ENCODE data around the gene OTOA.
"Not testable (repeated sequence)": the region's sequence is repeated elsewhere in the genome, so short reads cannot be mapped to it uniquely, and the experiment has no call there.

OTOA gene

GRCh38 chr16:21720533-21720932, 56.8 kb downstream of the OTOA start:
- DNase-seq (ENCODE audit: extremely low read depth, low read depth) = no peak
- H3K4me3 ChIP-seq (replicated peaks; ENCODE audit: low read depth, low read length) = no peak overlapping the region
- no peak for TF ChIP-seq CTCF (IDR thresholded peaks at IDR 0.05; ENCODE audit: low read depth, low read length, missing control alignments)

GRCh38 chr16:21722771-21723455, 59.1 kb downstream of the OTOA start:
- H3K4me3 ChIP-seq (replicated peaks; ENCODE audit: low read depth, low read length) = no peak overlapping the region
- DNase-seq (ENCODE audit: extremely low read depth, low read depth) = no peak
- no peak for TF ChIP-seq CTCF (IDR thresholded peaks at IDR 0.05; ENCODE audit: low read depth, low read length, missing control alignments)

GRCh38 chr16:21723532-21723931, 59.8 kb downstream of the OTOA start:
- DNase-seq (ENCODE audit: extremely low read depth, low read depth) = no peak
- TF ChIP-seq CTCF (IDR thresholded peaks at IDR 0.05; ENCODE audit: low read depth, low read length, missing control alignments) = no peak
- H3K4me3 ChIP-seq (replicated peaks; ENCODE audit: low read depth, low read length) = no peak overlapping the region

GRCh38 chr16:21727344-21727743, 63.6 kb downstream of the OTOA start:
- no peak for DNase-seq (ENCODE audit: extremely low read depth, low read depth)
- no peak for TF ChIP-seq CTCF (IDR thresholded peaks at IDR 0.05; ENCODE audit: low read depth, low read length, missing control alignments)
- H3K4me3 ChIP-seq (replicated peaks; ENCODE audit: low read depth, low read length) = no peak overlapping the region

GRCh38 chr16:21731233-21731632, 67.5 kb downstream of the OTOA start:
- not testable (repeated sequence) for H3K4me3 ChIP-seq (replicated peaks; ENCODE audit: low read depth, low read length); DNase-seq (ENCODE audit: extremely low read depth, low read depth)

- DNase-seq (ENCODE audit: extremely low read depth, low read depth); H3K4me3 ChIP-seq (replicated peaks; ENCODE audit: low read depth, low read length): not testable (repeated sequence)
These were observed 76.9 kb downstream of the OTOA start for GRCh38 chr16:21740637-21741036.

GRCh38 chr16:21756192-21757079, 92.7 kb downstream of the OTOA start:
- not testable (repeated sequence) for DNase-seq (ENCODE audit: extremely low read depth, low read depth); H3K4me3 ChIP-seq (replicated peaks; ENCODE audit: low read depth, low read length)

GRCh38 chr16:21757080-21757671, 93.4 kb downstream of the OTOA start:
- DNase-seq (ENCODE audit: extremely low read depth, low read depth); H3K4me3 ChIP-seq (replicated peaks; ENCODE audit: low read depth, low read length): not testable (repeated sequence)

- H3K4me3 ChIP-seq (replicated peaks; ENCODE audit: low read depth, low read length); DNase-seq (ENCODE audit: extremely low read depth, low read depth): not testable (repeated sequence)
These were observed 104.5 kb downstream of the OTOA start for GRCh38 chr16:21768280-21768679.

GRCh38 chr16:21768810-21769209, 105.0 kb downstream of the OTOA start:
- H3K4me3 ChIP-seq (replicated peaks; ENCODE audit: low read depth, low read length); DNase-seq (ENCODE audit: extremely low read depth, low read depth): not testable (repeated sequence)

- peak; percentile 35 for DNase-seq (ENCODE audit: extremely low read depth, low read depth)
- not testable (repeated sequence) for H3K4me3 ChIP-seq (replicated peaks; ENCODE audit: low read depth, low read length)
These were observed 105.5 kb downstream of the OTOA start for GRCh38 chr16:21769284-21769683.

- not testable (repeated sequence) for H3K4me3 ChIP-seq (replicated peaks; ENCODE audit: low read depth, low read length); DNase-seq (ENCODE audit: extremely low read depth, low read depth)
These were observed 106.8 kb downstream of the OTOA start for GRCh38 chr16:21770584-21770983.

- not testable (repeated sequence) for DNase-seq (ENCODE audit: extremely low read depth, low read depth); H3K4me3 ChIP-seq (replicated peaks; ENCODE audit: low read depth, low read length)
These were observed 108.9 kb downstream of the OTOA start for GRCh38 chr16:21772547-21773206.

All from HFF-Myc (cell line).